ENCODE results near the gene POLN. TPM values are rescaled to one million over a fixed set of nuclear protein-coding genes. Genes with fewer than 3 reads are reported as not detected.
A peak's percentile ranks its signal among the peaks of the same experiment; 100 is the strongest.

POLN gene
- total RNA-seq, 2 experiments from 2014 or later, result 3.3 to 4.0 TPM

DNA sequence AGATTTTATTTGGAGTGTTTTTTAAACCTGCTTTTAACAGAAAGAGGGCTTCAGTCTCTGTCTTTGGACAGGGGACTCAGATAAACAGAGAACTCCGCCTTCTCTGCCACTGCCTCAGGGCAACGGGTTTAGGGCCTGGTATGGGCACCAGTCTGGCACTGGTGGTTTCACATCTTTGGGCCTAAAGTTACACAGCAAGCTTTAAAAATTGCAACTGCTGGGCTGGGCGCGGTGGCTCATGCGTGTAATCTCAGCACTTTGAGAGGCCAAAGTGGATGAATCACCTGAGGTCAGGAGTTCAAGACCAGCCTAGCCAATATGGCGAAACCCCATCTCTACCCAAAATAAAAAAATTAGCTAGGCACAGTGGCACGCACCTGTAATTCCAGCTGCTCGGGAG is 193.1 kb downstream of the POLN start:
- Mint-ChIP-seq H3K9me3 (no peaks in the 10 kb centered on the region), H3K27me3 (peaks cover 23% of the 10 kb centered on the region), H3K4me1 (no peaks in the 10 kb centered on the region), H3K4me3 (no peak overlapping the region), H3K36me3 (ENCODE audit: low read depth) (no peaks in the 10 kb centered on the region), H3K27ac (no peak overlapping the region)
- DNase-seq, result no peak
- ChIA-PET POLR2A (no interaction called here), CTCF (no interaction called here)

DNA sequence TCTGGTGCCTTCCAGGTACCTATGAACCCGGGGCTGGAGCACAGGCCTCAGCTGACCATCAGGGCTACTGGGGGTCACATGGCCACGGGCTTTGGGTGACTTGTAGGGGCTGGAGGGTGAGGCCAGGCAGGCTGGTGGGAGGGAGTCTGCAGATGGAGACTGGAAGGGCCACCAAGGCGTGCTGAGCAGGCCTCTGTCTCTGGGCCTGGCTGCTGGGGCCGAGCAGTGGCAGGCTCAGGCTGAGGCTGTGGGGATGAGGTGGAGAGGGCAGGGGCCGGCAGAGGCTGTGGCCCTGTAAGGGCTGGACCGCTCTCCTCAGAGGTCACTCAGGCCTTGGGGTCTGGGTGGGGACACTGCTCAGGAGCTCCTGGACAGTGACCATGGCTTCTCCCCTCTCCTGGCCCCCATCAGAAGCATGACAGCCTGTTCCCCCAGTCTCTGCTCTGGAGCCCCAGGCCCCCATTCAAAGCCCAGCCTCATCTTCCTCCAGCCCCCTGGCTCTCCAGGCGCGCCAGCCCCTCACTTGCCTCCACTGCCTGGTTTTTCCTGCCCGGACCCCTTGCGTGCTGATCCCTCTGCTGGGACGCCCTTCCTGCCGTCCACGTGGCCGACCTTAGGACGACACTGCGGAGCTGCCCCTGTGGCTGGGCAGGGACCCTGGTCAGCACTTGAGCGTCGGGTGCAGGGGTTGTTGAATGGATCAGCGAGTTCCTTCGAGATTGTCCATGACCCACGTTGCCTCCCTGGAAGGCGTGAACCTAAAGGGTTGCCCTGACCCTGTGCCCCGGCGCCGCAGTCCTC is 193.9 kb downstream of the POLN start:
- H3K27ac Mint-ChIP-seq, result no peak overlapping the region
- ChIA-PET CTCF (no interaction called here), POLR2A (no interaction called here)
- peaks cover 22% of the 10 kb centered on the region for H3K27me3 Mint-ChIP-seq
- no peaks in the 10 kb centered on the region for H3K36me3 Mint-ChIP-seq (ENCODE audit: low read depth)
- no peak overlapping the region for H3K4me3 Mint-ChIP-seq
- no peaks in the 10 kb centered on the region for H3K9me3 Mint-ChIP-seq
- peak; percentile 15 for DNase-seq
- no peaks in the 10 kb centered on the region for H3K4me1 Mint-ChIP-seq

DNA sequence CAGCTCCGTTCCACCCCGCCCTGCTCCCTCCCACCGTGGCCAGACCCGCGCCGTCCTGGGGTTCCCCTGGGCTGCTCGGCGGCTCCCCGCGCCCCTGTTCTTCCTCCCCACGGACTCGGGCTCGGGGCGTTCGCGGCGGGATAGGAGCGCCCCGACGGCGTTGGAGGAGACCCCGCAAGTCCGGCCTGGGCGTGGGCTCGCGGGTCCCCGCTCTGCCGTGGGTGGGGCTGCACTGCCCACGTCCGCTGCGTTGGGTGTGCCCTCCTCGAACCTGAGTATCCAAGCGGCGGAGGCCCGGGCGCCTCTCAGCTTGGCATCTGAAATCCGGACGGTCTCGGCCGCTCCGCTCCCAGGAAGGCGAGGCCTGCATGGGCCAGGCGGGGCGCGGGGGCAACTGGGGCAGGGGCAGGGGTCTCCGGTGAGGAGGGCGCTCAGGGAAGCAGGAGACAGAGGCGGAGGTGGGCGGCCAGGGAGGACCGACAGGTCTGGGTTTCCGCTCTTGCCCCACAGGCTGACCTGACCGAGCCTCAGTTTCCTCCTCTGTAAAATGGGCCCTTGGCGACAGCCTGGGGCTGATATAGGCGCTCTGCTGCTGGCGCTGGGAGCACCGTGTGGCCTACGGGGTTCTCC is 194.8 kb downstream of the POLN start:
- Mint-ChIP-seq H3K27ac (no peak overlapping the region), H3K36me3 (ENCODE audit: low read depth) (no peaks in the 10 kb centered on the region), H3K4me3 (no peak overlapping the region), H3K4me1 (no peaks in the 10 kb centered on the region), H3K9me3 (no peaks in the 10 kb centered on the region), H3K27me3 (peaks cover 18% of the 10 kb centered on the region)
- POLR2A ChIA-PET, result no interaction called here
- DNase-seq, result peak; percentile 5
- CTCF ChIA-PET, result no interaction called here

DNA sequence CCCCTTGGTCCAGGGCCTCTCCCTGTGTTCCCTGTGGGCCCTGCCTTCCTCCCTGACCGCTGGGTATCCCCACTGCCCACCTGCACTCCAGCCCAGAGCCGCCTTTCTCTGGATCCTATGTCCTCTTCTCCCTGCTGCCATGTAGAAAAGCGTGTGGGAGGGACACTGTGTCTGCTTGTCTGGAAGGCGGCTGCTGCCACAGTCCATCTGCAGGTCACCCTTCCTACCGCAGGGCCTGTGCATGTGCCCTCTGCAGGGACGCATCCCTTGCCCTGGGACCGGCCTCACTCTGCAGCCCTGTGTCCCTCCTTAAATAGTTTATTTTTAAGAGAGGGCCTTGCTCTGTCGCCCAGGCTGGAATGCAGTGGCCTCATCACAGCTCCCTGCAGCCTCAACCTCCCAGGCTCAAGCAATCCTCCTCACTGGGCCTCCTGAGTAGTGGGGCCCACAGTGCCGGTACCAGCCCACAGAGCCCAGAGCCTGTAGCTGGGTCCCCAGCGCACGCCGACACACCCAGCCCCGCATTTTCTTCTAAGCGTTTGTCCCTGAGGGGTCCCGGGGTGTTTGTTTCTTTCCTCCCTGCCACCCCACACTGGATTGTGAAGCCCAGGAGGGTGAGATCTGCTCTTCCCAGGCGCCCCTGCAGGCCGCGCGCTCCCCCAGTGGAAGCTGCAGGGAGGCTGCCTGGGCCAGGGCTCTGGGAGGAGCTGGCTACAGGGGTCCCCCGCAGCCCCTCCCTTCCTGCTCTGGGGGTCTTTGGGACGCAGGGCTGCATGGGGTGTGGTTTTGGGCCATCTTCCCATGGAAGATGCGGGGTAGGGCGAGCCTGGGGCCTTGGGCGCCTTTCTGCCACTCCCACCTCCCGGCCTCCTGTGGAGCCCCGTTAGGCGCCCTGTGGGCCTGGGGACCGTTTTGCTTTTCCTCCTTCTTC is 195.6 kb downstream of the POLN start:
- POLR2A ChIA-PET, result no interaction called here
- no peaks in the 10 kb centered on the region for H3K9me3 Mint-ChIP-seq
- CTCF ChIA-PET, result no interaction called here
- DNase-seq, result peak; percentile 16
- H3K27ac Mint-ChIP-seq, result no peak overlapping the region
- peaks cover 15% of the 10 kb centered on the region for H3K27me3 Mint-ChIP-seq
- no peak overlapping the region for H3K4me3 Mint-ChIP-seq
- H3K4me1 Mint-ChIP-seq, result peaks cover 3% of the 10 kb centered on the region
- H3K36me3 Mint-ChIP-seq (ENCODE audit: low read depth), result no peaks in the 10 kb centered on the region

DNA sequence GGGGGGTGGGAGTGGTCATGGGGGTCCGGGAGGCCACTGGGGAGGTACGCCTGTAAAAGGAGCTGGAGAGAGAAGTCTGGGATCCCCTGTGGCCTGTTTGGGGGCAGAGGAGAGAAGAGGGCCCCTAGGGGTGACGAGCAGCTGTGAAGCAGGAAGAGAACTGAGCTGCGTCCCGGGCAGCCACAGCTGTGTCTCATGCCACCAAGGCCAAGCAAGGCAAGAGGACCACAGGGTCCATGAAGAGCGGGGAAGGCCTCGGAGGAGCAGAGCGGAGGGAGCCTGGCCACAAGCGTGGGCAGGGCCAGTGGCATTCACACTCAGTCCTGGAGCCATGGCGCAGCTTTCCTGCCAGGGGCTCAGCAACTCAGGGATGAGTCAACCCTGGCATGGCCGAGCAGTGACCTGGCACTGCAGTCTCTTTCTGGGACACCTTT is 196.4 kb downstream of the POLN start:
- peak; percentile 14 for DNase-seq
- Mint-ChIP-seq H3K9me3 (no peaks in the 10 kb centered on the region), H3K4me3 (no peak overlapping the region)

DNA sequence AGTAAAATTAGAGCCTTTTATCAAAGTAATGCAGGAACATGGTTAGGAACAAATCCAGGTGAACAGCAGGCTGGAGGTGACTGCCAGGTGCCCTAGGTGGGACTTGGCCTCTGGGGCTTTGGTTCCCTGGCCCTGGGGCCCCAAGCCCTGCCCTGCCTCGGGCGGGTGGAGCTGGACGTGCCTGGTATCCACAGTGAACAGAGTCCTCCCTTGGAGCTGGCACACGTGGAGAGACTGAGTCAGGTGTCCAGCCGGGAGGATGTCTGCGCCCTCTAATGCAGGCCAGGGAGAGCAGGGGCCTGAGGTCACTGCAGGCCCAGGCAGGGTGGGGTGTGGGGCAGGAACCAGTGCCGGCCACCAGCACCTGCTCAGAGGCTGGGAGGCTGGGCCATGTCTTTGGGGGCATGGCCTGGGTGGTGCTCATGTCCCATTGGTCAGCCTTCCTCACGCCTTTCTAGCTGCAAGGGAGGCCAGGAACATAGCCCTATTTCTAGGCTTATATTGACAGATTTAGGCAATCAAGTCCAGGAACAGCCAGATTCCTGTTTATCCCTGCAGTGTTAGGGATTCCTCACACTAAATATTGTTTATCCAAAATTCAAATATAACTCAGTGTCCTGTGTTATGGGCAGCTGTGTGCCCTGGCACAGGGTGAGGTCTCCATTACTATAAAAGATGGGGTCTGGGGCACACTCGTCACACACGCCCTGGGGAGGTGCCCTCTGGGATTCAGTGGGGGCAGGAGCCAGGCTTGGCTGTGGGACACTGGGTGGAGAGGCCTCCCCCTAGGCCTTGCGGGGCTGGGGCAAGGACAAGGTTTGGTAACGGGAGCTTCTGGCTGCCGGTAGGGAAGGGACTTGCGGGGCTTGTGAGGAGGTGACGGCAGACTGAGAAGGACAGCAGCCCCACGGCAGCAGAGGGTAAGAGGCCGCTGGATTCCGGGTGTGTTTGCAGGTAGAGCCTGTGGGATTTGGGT is 197.1 kb downstream of the POLN start:
- DNase-seq, result peak; percentile 16
- H3K27me3 Mint-ChIP-seq, result peaks cover 11% of the 10 kb centered on the region
- no peak overlapping the region for H3K4me3 Mint-ChIP-seq
- H3K4me1 Mint-ChIP-seq, result peaks cover 4% of the 10 kb centered on the region
- ChIA-PET CTCF (no interaction called here), POLR2A (interaction anchor here (0.8 to 1.0 kb wide), 2 partner anchors 7 to 9 kb away, joined by 3 read pairs; no protein-coding TSS in a partner anchor)
- no peaks in the 10 kb centered on the region for H3K9me3 Mint-ChIP-seq
- no peaks in the 10 kb centered on the region for H3K36me3 Mint-ChIP-seq (ENCODE audit: low read depth)
- H3K27ac Mint-ChIP-seq, result no peak overlapping the region

More for the DNA sequence above, 196.4 kb downstream of the POLN start:
- peaks cover 11% of the 10 kb centered on the region for H3K27me3 Mint-ChIP-seq
- no peak overlapping the region for H3K27ac Mint-ChIP-seq
- H3K4me1 Mint-ChIP-seq, result peaks cover 3% of the 10 kb centered on the region
- no peaks in the 10 kb centered on the region for H3K36me3 Mint-ChIP-seq (ENCODE audit: low read depth)
- POLR2A ChIA-PET, result interaction anchor here (1.0 kb wide), 1 partner anchor 10 kb away, joined by 3 read pairs; no protein-coding TSS in a partner anchor
- CTCF ChIA-PET, result no interaction called here

DNA sequence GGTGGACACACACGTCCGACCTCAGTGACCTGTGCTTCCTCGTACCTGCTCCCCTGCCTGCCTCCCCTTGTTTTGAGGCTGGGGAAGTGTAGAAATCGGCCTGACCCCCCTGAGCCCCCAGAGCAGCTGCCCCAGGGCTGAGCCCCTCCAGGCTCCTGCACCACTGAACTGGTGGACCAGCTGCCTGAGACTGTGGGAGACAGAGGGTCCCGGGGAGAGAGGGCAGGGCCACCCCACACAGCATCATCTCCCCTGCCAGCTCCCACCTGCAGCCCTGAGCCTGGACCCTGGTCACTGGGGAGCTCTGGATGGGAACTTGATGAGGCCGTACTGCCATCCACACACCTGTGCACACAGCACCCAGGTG is 197.8 kb downstream of the POLN start:
- H3K27ac Mint-ChIP-seq, result no peak overlapping the region
- no peaks in the 10 kb centered on the region for H3K36me3 Mint-ChIP-seq (ENCODE audit: low read depth)
- DNase-seq, result no peak
- CTCF ChIA-PET, result no interaction called here
- POLR2A ChIA-PET, result interaction anchor here (0.8 kb wide), 1 partner anchor 8 kb away, joined by 3 read pairs; no protein-coding TSS in a partner anchor
- H3K27me3 Mint-ChIP-seq, result peaks cover 12% of the 10 kb centered on the region
- no peak overlapping the region for H3K4me3 Mint-ChIP-seq
- no peaks in the 10 kb centered on the region for H3K9me3 Mint-ChIP-seq
- peaks cover 5% of the 10 kb centered on the region for H3K4me1 Mint-ChIP-seq

DNA sequence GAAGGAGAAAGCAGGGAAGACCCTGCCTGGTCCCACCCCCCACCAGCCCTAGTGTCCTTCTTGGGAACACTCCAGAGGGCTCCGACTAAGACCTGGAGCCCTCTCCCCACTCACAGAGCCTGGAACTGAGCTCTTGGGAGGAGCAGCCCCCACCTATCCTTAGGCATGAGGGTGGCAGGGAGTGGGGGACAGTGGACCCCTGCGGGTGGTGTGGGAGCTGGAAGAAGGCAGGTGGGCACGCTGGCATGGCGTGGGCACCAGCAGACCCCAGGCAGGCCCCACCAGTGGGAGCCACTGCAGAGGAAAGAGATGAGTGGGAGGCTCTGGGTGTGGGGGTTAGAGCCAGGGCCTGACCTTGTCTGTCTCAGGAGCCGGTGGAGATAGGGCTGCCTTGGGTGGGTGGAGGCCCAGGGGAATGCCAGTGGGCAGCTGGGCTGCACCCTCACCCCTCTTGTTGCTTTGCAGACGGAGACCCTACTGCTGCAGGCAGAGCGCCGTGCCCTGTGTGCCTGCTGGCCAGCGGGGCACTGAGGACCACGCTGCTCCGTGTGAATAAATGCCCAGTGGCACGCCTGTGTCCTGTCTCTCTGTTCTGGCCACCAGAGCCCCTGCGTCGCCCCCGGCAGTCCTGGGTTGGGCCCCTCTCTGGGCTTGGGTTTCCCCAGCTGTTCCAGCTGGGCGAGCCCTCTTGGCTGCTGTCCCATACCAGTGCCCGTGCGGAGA is 198.4 kb downstream of the POLN start:
- CTCF ChIA-PET, result no interaction called here
- no peaks in the 10 kb centered on the region for H3K36me3 Mint-ChIP-seq (ENCODE audit: low read depth)
- H3K9me3 Mint-ChIP-seq, result no peaks in the 10 kb centered on the region
- peaks cover 17% of the 10 kb centered on the region for H3K27me3 Mint-ChIP-seq
- peaks cover 5% of the 10 kb centered on the region for H3K4me1 Mint-ChIP-seq
- H3K27ac Mint-ChIP-seq, result no peak overlapping the region
- peak; percentile 13 for DNase-seq
- POLR2A ChIA-PET, result interaction anchor here (0.8 to 1.2 kb wide), 2 partner anchors 9 to 34 kb away, joined by 3 to 5 read pairs; partner anchors contain the start of gene NELFA
- H3K4me3 Mint-ChIP-seq, result peak overlapping the region; percentile 21

DNA sequence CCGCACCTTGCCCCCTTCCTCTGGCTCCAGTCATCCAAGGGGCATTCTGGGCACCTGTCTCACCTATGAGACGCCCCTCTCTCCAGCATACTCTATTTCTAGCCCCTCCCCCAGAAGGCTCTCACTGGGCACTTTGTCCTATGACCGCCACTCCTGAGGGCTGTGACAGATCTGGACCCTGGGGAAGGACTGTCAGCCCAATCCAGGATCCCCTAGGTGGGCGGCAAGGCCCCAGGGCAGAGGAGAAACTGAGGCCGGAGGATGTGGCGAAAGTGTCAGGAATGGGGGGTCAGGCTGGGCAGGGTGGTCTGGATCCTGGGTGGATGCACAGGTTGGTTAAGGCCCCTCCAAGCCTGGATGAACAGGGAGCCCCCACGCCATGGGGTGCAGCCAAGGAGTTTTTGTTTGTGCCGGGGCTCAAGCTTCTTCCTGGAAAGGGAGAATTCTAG is 198.9 kb downstream of the POLN start:
- ChIA-PET CTCF (no interaction called here), POLR2A (interaction anchor here (1.2 kb wide), 1 partner anchor 34 kb away, joined by 5 read pairs; the partner anchor contains the start of gene NELFA)
- Mint-ChIP-seq H3K9me3 (no peaks in the 10 kb centered on the region), H3K4me3 (peak overlapping the region; percentile 67), H3K27me3 (peaks cover 16% of the 10 kb centered on the region), H3K4me1 (peaks cover 5% of the 10 kb centered on the region), H3K27ac (no peak overlapping the region), H3K36me3 (ENCODE audit: low read depth) (no peaks in the 10 kb centered on the region)
- no peak for DNase-seq

DNA sequence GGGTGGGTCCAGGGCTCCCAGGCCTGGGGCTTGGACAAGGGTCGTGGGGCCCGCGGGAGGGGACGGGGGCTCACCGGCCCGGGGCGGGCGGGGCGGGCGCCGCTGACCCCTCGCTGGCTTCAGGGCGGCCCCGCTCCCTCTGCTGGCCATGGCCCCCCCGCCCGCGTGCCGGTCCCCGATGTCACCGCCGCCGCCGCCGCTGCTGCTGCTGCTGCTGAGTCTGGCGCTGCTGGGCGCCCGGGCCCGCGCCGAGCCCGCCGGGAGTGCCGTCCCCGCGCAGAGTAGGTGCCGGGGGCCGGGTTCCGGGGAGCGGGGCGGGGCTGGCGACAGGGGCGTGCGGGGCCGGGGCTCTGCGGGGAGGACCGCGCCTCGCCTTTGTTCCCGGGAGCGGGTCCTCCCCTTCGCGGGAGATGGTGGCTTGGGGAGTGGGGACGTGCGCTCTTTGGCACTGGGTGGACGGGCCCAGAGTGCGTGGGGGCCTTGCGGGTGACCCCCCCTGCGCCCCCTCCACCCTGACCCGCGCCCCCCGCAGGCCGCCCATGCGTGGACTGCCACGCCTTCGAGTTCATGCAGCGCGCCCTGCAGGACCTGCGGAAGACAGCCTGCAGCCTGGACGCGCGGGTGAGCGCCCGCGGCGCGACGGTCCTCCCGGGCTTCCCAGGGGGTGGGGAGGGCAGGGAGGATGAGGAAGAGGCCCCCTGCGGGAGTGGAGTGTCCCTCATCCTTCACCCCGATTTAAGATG is 199.5 kb downstream of the POLN start:
- DNase-seq, result peak; percentile 51
- CTCF ChIA-PET, result no interaction called here
- peaks cover 5% of the 10 kb centered on the region for H3K4me1 Mint-ChIP-seq
- POLR2A ChIA-PET, result interaction anchor here (1.2 kb wide), 1 partner anchor 33 kb away, joined by 5 read pairs; the partner anchor contains the start of gene NELFA
- no peak overlapping the region for H3K27ac Mint-ChIP-seq
- peak overlapping the region; percentile 67 for H3K4me3 Mint-ChIP-seq
- no peaks in the 10 kb centered on the region for H3K9me3 Mint-ChIP-seq
- peaks cover 16% of the 10 kb centered on the region for H3K27me3 Mint-ChIP-seq
- H3K36me3 Mint-ChIP-seq (ENCODE audit: low read depth), result no peaks in the 10 kb centered on the region

Data from activated CD4-positive, alpha-beta memory T cell treated with anti-CD3 and anti-CD28 coated beads, Interleukin-2, amount 10 ng/mL, durations not matched to agents 7 days and 5 days (primary cell).